Measurements from ENCODE around the gene KAZN.

The KAZN gene

GRCh38 chr1:14617791-14618190 is 19.3 kb downstream of the KAZN start:
- Histone ChIP-seq H3K4me2 (ENCODE audit: low read length) (no peak overlapping the region), H2AFZ (ENCODE audit: low read length) (no peak overlapping the region), H3K79me2 (ENCODE audit: insufficient read depth, low read length) (no peaks in the 10 kb centered on the region), H3K36me3 (ENCODE audit: insufficient read depth, low read length) (no peaks in the 10 kb centered on the region; the same call in 1 of the 2 replicates), H3K9me2 (ENCODE audit: low read depth, low read length) (no peaks in the 10 kb centered on the region), H3K9ac (ENCODE audit: low read length) (no peak overlapping the region), H4K20me1 (ENCODE audit: insufficient read depth, low read length) (no peaks in the 10 kb centered on the region), H3F3A (ENCODE audit: insufficient read depth, low read length) (no peaks in the 10 kb centered on the region), H3K27ac (ENCODE audit: low read depth, low read length, poor library complexity, severe bottlenecking) (no peak overlapping the region), H3K4me3 (ENCODE audit: low read depth, low read length, poor library complexity, severe bottlenecking) (no peak overlapping the region), H3K4me1 (ENCODE audit: insufficient read depth, low read length, severe bottlenecking) (no peaks in the 10 kb centered on the region), H3K9me3 (ENCODE audit: low read length) (no peaks in the 10 kb centered on the region), H3K27me3 (ENCODE audit: insufficient read depth, low read length) (peaks cover 5% of the 10 kb centered on the region; the same call in 1 of the 2 replicates)
- no peak for TF ChIP-seq EZH2 (IDR thresholded peaks at IDR 0.05; ENCODE audit: borderline replicate concordance, low read length)
- TF ChIP-seq, protein P1, sequence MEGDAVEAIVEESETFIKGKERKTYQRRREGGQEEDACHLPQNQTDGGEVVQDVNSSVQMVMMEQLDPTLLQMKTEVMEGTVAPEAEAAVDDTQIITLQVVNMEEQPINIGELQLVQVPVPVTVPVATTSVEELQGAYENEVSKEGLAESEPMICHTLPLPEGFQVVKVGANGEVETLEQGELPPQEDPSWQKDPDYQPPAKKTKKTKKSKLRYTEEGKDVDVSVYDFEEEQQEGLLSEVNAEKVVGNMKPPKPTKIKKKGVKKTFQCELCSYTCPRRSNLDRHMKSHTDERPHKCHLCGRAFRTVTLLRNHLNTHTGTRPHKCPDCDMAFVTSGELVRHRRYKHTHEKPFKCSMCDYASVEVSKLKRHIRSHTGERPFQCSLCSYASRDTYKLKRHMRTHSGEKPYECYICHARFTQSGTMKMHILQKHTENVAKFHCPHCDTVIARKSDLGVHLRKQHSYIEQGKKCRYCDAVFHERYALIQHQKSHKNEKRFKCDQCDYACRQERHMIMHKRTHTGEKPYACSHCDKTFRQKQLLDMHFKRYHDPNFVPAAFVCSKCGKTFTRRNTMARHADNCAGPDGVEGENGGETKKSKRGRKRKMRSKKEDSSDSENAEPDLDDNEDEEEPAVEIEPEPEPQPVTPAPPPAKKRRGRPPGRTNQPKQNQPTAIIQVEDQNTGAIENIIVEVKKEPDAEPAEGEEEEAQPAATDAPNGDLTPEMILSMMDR (IDR thresholded peaks at IDR 0.05; ENCODE audit: low read length), result no peak

- H3K9me2 ChIP-seq (ENCODE audit: low read depth, low read length), result no peaks in the 10 kb centered on the region
- H3K4me3 ChIP-seq (ENCODE audit: low read depth, low read length, poor library complexity, severe bottlenecking), result no peak overlapping the region
- no peaks in the 10 kb centered on the region for H3F3A ChIP-seq (ENCODE audit: insufficient read depth, low read length)
- H3K4me2 ChIP-seq (ENCODE audit: low read length), result no peak overlapping the region
- H3K4me1 ChIP-seq (ENCODE audit: insufficient read depth, low read length, severe bottlenecking), result no peaks in the 10 kb centered on the region
- no peaks in the 10 kb centered on the region; the same call in 1 of the 2 replicates for H3K36me3 ChIP-seq (ENCODE audit: insufficient read depth, low read length)
- H2AFZ ChIP-seq (ENCODE audit: low read length), result no peak overlapping the region
- no peak overlapping the region for H3K9ac ChIP-seq (ENCODE audit: low read length)
- H3K79me2 ChIP-seq (ENCODE audit: insufficient read depth, low read length), result no peaks in the 10 kb centered on the region
- peaks cover 5% of the 10 kb centered on the region; the same call in 1 of the 2 replicates for H3K27me3 ChIP-seq (ENCODE audit: insufficient read depth, low read length)
- H3K9me3 ChIP-seq (ENCODE audit: low read length), result no peaks in the 10 kb centered on the region
- TF ChIP-seq, protein P1 (IDR thresholded peaks at IDR 0.05; ENCODE audit: low read length), result no peak
- H3K27ac ChIP-seq (ENCODE audit: low read depth, low read length, poor library complexity, severe bottlenecking), result no peak overlapping the region
- no peaks in the 10 kb centered on the region for H4K20me1 ChIP-seq (ENCODE audit: insufficient read depth, low read length)
Observed at GRCh38 chr1:14620941-14621340, 22.5 kb downstream of the KAZN start.

DNA sequence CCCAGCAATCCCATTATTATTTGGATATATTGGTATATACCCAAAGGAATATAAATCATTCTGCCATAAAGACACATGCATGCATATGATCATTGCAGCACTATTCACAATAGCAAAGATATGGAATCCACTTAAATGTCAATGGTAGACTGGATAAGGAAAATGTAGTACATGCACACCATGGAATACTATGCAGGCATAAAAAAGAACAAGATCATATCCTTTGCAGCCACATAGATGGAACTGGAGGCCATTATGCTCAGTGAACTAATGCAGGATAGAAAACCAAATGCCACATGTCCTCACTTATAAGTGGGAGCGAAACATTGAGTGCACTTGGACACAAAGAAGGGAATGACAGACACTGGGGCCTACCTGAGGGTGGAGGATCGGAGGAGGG is 24.6 kb downstream of the KAZN start:
- no peaks in the 10 kb centered on the region for H3K9me3 ChIP-seq (ENCODE audit: low read length)

More for the DNA sequence above, 24.6 kb downstream of the KAZN start:
- H3K27me3 ChIP-seq (ENCODE audit: insufficient read depth, low read length), result peaks cover 5% of the 10 kb centered on the region; the same call in 1 of the 2 replicates
- no peaks in the 10 kb centered on the region for H3K9me2 ChIP-seq (ENCODE audit: low read depth, low read length)
- H3K4me3 ChIP-seq (ENCODE audit: low read depth, low read length, poor library complexity, severe bottlenecking), result no peak overlapping the region
- H2AFZ ChIP-seq (ENCODE audit: low read length), result no peak overlapping the region
- H3K4me1 ChIP-seq (ENCODE audit: insufficient read depth, low read length, severe bottlenecking), result no peaks in the 10 kb centered on the region
- H3K27ac ChIP-seq (ENCODE audit: low read depth, low read length, poor library complexity, severe bottlenecking), result no peak overlapping the region
- no peaks in the 10 kb centered on the region for H3F3A ChIP-seq (ENCODE audit: insufficient read depth, low read length)
- H3K79me2 ChIP-seq (ENCODE audit: insufficient read depth, low read length), result no peaks in the 10 kb centered on the region
- H3K9ac ChIP-seq (ENCODE audit: low read length), result no peak overlapping the region
- TF ChIP-seq, protein P1 (IDR thresholded peaks at IDR 0.05; ENCODE audit: low read length), result no peak
- no peak for TF ChIP-seq EZH2 (IDR thresholded peaks at IDR 0.05; ENCODE audit: borderline replicate concordance, low read length)
- no peaks in the 10 kb centered on the region; the same call in 1 of the 2 replicates for H3K36me3 ChIP-seq (ENCODE audit: insufficient read depth, low read length)
- no peak overlapping the region for H3K4me2 ChIP-seq (ENCODE audit: low read length)
- no peaks in the 10 kb centered on the region for H4K20me1 ChIP-seq (ENCODE audit: insufficient read depth, low read length)
